Hepatocyte (in vitro differentiated cells): ENCODE results near the gene ABI3BP. TPM values are rescaled to one million over a fixed set of nuclear protein-coding genes. Genes with fewer than 3 reads are reported as not detected.

ENCODE experiments used
- DNase-seq: peaks from one replicate; pipeline ENCODE4 v3.0.0-alpha.2; 2016; ENCODE audit warnings: low spot score
- H2AFZ ChIP-seq: fragments of 200-600 bp; sonication (generic); 2 replicates; pipeline ENCODE4 v1.6.0; 2016; ENCODE audit warnings: antibody characterized with exemption, mild to moderate bottlenecking
- H3K27ac ChIP-seq: fragments of 200-600 bp; sonication (generic); 2 replicates; pipeline ENCODE4 v1.5.1; 2016; ENCODE audit warnings: mild to moderate bottlenecking
- H3K27me3 ChIP-seq: fragments of 200-600 bp; sonication (generic); 2 replicates; pipeline ENCODE4 v1.6.1; 2016
- H3K36me3 ChIP-seq: fragments of 200-600 bp; sonication (generic); replicated peaks from 2 replicates; pipeline ENCODE4 v1.5.1; 2016; ENCODE audit warnings: low read depth; ENCODE audit not compliant: insufficient read depth
- H3K4me1 ChIP-seq: fragments of 200-600 bp; sonication (generic); 2 replicates; pipeline ENCODE4 v1.5.1; 2016; ENCODE audit warnings: mild to moderate bottlenecking, moderate library complexity; ENCODE audit not compliant: insufficient read depth
- H3K4me2 ChIP-seq: fragments of 200-600 bp; sonication (generic); 2 replicates; pipeline ENCODE4 v1.6.0; 2016
- H3K4me3 ChIP-seq: fragments of 200-600 bp; sonication (generic); 2 replicates; pipeline ENCODE4 v1.5.1; 2016; ENCODE audit warnings: mild to moderate bottlenecking
- H3K79me2 ChIP-seq: fragments of 200-600 bp; sonication (generic); 2 replicates; pipeline ENCODE4 v1.6.0; 2017; ENCODE audit warnings: mild to moderate bottlenecking
- H3K9me2 ChIP-seq: fragments of 200-600 bp; sonication (generic); replicated peaks from 2 replicates; pipeline ENCODE4 v1.6.0; 2017; ENCODE audit warnings: mild to moderate bottlenecking; ENCODE audit not compliant: insufficient read depth
- H3K9me3 ChIP-seq: fragments of 200-600 bp; sonication (generic); 2 replicates; pipeline ENCODE4 v1.5.1; 2016; ENCODE audit warnings: low read depth, mild to moderate bottlenecking
- H4K20me1 ChIP-seq: fragments of 200-600 bp; sonication (generic); 2 replicates; pipeline ENCODE4 v1.6.0; 2016; ENCODE audit warnings: mild to moderate bottlenecking; ENCODE audit not compliant: insufficient read depth, poor library complexity, severe bottlenecking
- EZH2 ChIP-seq: fragments of 200-600 bp; sonication (generic); IDR thresholded peaks from 2 replicates; pipeline ENCODE4 v1.6.1; 2016; ENCODE audit warnings: antibody characterized with exemption, mild to moderate bottlenecking, borderline replicate concordance
- EZH2phosphoT487 ChIP-seq: fragments of 200-600 bp; sonication (generic); IDR thresholded peaks from one replicate; pipeline ENCODE4 v1.6.1; 2018; ENCODE audit warnings: antibody characterized with exemption, mild to moderate bottlenecking, low read depth, moderate library complexity; ENCODE audit not compliant: unreplicated experiment, severe bottlenecking
- WGBS: methylation state at CpG from one replicate; pipeline ENCODE4 v1.1.6; 2016; ENCODE audit warnings: low lambda C conversion rate; ENCODE audit errors: missing lambda C conversion rate; 5-methylcytosine and 5-hydroxymethylcytosine counted together
- polyA plus RNA-seq: library from polyadenylated mRNA; unstranded; fragments of >200 nt; fragmentation: Nextera tagmentation; extraction: Ambion mirVana; gene quantifications from 2 replicates; pipeline ENCODE4 v1.2.1, GENCODE V29; 2016
- total RNA-seq: library from RNA; depleted of rRNA; stranded (reverse); fragments of >200 nt; gene quantifications from 2 replicates; pipeline ENCODE4 v1.2.3, GENCODE V29; 2014
- TF ChIP-seq, protein P1 (sequence below): fragments of 200-600 bp; sonication (generic); IDR thresholded peaks from 2 replicates; pipeline ENCODE4 v1.5.1; 2016; ENCODE audit warnings: antibody characterized with exemption, mild to moderate bottlenecking; ENCODE audit not compliant: poor library complexity

The ABI3BP gene
- total and polyA plus RNA-seq, 2 experiments from 2014 or later = 10.4 to 18.6 TPM

DNA sequence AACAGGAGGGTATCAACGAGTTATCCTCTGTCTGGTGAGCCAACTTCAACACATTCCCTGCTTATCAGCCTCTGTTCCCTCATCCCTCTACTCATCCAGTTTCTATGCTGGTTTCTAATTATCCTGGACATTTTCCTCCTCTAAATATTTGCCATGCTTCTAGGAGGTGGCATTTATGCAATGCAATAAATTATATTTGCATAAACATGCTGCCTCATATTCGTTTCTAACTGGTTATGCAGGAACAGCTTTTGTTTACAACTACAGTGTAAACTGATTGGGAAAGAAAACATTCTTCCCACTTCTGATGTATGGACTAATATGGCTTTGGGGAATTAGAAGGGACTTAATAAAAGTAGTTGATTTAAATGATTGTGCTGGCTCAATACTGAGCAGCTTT lies 161.6 kb downstream of the ABI3BP start:
- DNase-seq = no peak
- 74% methylated on average over 2 of the region's 2 CpGs for whole genome bisulfite sequencing
- TF ChIP-seq EZH2 (no peak), EZH2phosphoT487 (no peak)
- TF ChIP-seq, protein P1, sequence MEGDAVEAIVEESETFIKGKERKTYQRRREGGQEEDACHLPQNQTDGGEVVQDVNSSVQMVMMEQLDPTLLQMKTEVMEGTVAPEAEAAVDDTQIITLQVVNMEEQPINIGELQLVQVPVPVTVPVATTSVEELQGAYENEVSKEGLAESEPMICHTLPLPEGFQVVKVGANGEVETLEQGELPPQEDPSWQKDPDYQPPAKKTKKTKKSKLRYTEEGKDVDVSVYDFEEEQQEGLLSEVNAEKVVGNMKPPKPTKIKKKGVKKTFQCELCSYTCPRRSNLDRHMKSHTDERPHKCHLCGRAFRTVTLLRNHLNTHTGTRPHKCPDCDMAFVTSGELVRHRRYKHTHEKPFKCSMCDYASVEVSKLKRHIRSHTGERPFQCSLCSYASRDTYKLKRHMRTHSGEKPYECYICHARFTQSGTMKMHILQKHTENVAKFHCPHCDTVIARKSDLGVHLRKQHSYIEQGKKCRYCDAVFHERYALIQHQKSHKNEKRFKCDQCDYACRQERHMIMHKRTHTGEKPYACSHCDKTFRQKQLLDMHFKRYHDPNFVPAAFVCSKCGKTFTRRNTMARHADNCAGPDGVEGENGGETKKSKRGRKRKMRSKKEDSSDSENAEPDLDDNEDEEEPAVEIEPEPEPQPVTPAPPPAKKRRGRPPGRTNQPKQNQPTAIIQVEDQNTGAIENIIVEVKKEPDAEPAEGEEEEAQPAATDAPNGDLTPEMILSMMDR = no peak
- H2AFZ ChIP-seq = no peak overlapping the region
- no peaks in the 10 kb centered on the region for H4K20me1 ChIP-seq
- no peaks in the 10 kb centered on the region for H3K27me3 ChIP-seq
- no peak overlapping the region for H3K4me3 ChIP-seq
- no peaks in the 10 kb centered on the region for H3K79me2 ChIP-seq
- H3K9me2 ChIP-seq = no peaks in the 10 kb centered on the region
- H3K4me2 ChIP-seq = no peak overlapping the region
- no peaks in the 10 kb centered on the region for H3K36me3 ChIP-seq
- no peak overlapping the region for H3K27ac ChIP-seq
- no peaks in the 10 kb centered on the region for H3K9me3 ChIP-seq
- no peaks in the 10 kb centered on the region for H3K4me1 ChIP-seq

DNA sequence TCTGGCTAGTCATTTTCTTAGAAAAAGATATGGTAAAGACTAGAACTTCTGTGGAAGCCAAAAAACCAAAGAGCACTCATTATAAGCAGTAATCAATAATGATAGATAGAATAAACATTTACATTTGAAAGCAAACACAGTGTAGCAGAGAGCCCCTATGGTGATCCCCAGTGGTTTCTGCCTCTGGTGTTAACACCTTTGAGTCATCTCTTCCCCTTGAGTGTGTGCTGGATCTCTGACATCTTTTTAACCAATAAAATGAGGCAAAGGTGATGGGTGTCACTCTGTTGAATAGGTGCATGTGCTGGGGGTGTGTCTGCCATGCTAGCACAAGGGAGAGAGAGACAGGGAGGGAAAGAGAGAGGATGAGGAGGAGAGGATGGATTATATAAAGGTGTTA lies 162.3 kb downstream of the ABI3BP start:
- TF ChIP-seq EZH2 (no peak), EZH2phosphoT487 (no peak)
- TF ChIP-seq, protein P1 = no peak
- no peak overlapping the region for H3K4me2 ChIP-seq
- no peak overlapping the region for H2AFZ ChIP-seq
- no peak for DNase-seq
- no peak overlapping the region for H3K4me3 ChIP-seq
- H3K79me2 ChIP-seq = no peaks in the 10 kb centered on the region
- no peaks in the 10 kb centered on the region for H4K20me1 ChIP-seq
- no peaks in the 10 kb centered on the region for H3K9me3 ChIP-seq
- H3K9me2 ChIP-seq = no peaks in the 10 kb centered on the region
- no peaks in the 10 kb centered on the region for H3K4me1 ChIP-seq
- H3K27me3 ChIP-seq = no peaks in the 10 kb centered on the region
- H3K36me3 ChIP-seq = no peaks in the 10 kb centered on the region
- no peak overlapping the region for H3K27ac ChIP-seq

DNA sequence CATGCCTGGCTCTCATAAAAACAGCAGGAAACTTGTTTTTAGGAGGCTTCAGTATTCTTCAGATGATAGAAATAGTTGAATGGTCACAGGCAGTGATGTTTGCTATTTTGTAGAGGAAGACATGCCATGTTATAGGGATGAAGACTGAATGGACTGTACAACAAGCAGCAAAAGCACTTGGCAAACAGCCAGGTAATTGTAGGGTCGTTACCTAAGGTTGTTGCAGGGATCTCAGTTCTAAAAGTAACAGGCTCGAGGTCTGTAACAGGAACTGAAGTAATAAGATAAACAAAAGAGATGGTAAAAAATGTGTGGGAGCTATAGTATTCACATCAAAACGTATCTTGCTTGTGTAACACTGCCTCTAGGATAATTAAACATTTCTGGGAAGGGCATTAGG lies 167.6 kb downstream of the ABI3BP start:
- no peaks in the 10 kb centered on the region for H3K9me3 ChIP-seq
- no peaks in the 10 kb centered on the region for H3K4me1 ChIP-seq
- WGBS = 32% methylated on average over 3 of the region's 3 CpGs
- H3K27ac ChIP-seq = no peak overlapping the region
- no peaks in the 10 kb centered on the region for H3K27me3 ChIP-seq
- no peak overlapping the region for H3K4me3 ChIP-seq
- no peaks in the 10 kb centered on the region for H3K36me3 ChIP-seq
- no peaks in the 10 kb centered on the region for H3K79me2 ChIP-seq
- DNase-seq = no peak
- H2AFZ ChIP-seq = no peak overlapping the region
- no peak for TF ChIP-seq EZH2phosphoT487
- TF ChIP-seq EZH2 = no peak
- TF ChIP-seq, protein P1 = no peak
- H3K4me2 ChIP-seq = no peak overlapping the region
- H3K9me2 ChIP-seq = no peaks in the 10 kb centered on the region
- H4K20me1 ChIP-seq = no peaks in the 10 kb centered on the region

DNA sequence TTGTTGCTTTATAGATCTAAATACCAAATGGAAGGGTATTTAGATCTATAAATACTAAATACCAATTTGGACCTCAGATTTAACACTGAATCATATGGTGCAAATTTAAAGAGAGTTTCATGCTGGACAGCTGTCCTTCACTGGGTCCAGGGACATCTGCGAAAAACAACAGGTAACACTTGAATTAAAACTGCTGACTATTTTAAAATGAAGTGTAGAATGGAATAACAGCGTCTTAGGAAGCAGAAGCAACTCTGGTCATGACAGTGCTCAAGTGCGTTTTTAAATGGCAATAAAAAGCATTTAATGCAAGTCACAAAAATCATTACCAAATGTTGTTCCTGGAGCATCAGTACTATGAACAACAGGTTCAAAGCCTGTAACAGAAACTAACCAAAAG lies 177.6 kb downstream of the ABI3BP start:
- DNase-seq = no peak
- WGBS = 72% methylated on average over 3 of the region's 3 CpGs
- no peak overlapping the region for H3K4me2 ChIP-seq
- no peak overlapping the region for H2AFZ ChIP-seq
- H3K36me3 ChIP-seq = no peaks in the 10 kb centered on the region
- no peaks in the 10 kb centered on the region for H3K4me1 ChIP-seq
- no peaks in the 10 kb centered on the region for H3K9me2 ChIP-seq
- H3K4me3 ChIP-seq = no peak overlapping the region
- H3K79me2 ChIP-seq = no peaks in the 10 kb centered on the region
- TF ChIP-seq, protein P1 = no peak
- H3K27me3 ChIP-seq = peaks cover 4% of the 10 kb centered on the region
- no peak overlapping the region for H3K27ac ChIP-seq
- no peaks in the 10 kb centered on the region for H3K9me3 ChIP-seq
- no peaks in the 10 kb centered on the region for H4K20me1 ChIP-seq
